C1 segment of cervical spinal cord (tissue), 14 donors: Measurements from ENCODE around the gene CREBZF.
"Not testable (repeated sequence)": the region's sequence is repeated elsewhere in the genome, so short reads cannot be mapped to it uniquely, and the experiment has no call there.

Experiments used
- DNase-seq, 14 donors: peaks; one replicate each; lab custom pipeline; 2025; lab: John Stamatoyannopoulos, UW

The CREBZF gene

GRCh38 chr11:85627332-85627997 lies 37.5 kb downstream of the CREBZF start, which contains the start of gene DLG2:
Gene DLG2, minus strand, starts transcription at chr11:85627344.
- DNase-seq, result peak in 12 of 14 donors; percentile 30 to 80 (median 52)

- peak in 1 of 14 donors; percentile 23 for DNase-seq
These were observed 38.4 kb downstream of the CREBZF start for GRCh38 chr11:85626496-85626895.

- no peak for DNase-seq
These were observed 44.7 kb downstream of the CREBZF start for GRCh38 chr11:85620256-85620655.

DNA sequence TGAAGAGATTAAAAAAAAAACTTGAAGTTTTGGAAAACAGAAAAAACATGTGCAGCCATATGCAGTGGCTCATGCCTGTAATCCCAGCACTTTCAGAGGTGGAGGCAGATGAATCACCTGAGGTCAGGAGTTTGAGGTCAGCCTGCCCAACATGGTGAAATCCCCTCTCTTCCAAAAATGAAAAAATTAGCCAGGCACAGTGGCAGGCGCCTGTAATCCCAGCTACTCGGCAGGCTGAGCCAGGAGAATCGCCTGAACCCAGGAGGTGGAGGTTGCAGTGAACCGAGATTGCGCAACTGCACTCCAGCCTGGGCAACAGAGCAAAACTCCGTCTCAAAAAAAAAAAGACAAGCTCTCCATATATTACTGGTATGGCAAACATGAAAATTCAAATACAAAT lies 45.4 kb downstream of the CREBZF start:
- DNase-seq, result no peak

- not testable (repeated sequence) for DNase-seq
These were observed 53.3 kb downstream of the CREBZF start for GRCh38 chr11:85611643-85612042.
